Mucosa of gallbladder (tissue), 1 donor: ENCODE data around the gene VAV2. TPM values are rescaled to one million over a fixed set of nuclear protein-coding genes. Genes with fewer than 3 reads are reported as not detected.

Experiments used
- total RNA-seq: library from RNA; stranded (reverse); gene quantifications from one replicate; pipeline ENCODE4 v1.2.1, GENCODE V29; 2021
- donor health status: DM: no; HTN: no; CAD: no.

VAV2 gene
- total RNA-seq, 1 donor from 2014 or later = 64.4 TPM

Other genes with a start within 250 kb of the VAV2 start
- gene BRD3OS, start 33.2 kb upstream of the VAV2 start, total RNA-seq = 31.0 TPM
- gene BRD3, start 75.7 kb upstream of the VAV2 start, total RNA-seq = 70.4 TPM
- 27.5 TPM for gene WDR5, start 143.8 kb upstream of the VAV2 start, total RNA-seq
- 37.1 TPM for gene RNU6ATAC, start 172.2 kb upstream of the VAV2 start, total RNA-seq